ENCODE data around the gene ADAM15. TPM values are rescaled to one million over a fixed set of nuclear protein-coding genes. Genes with fewer than 3 reads are reported as not detected.

ADAM15 gene
- total RNA-seq, 2 donors from 2014 or later, result 53.2 to 86.6 TPM

GRCh38 chr1:155086128-155086741 is 35.1 kb downstream of the ADAM15 start:
- Mint-ChIP-seq H3K27me3 (peaks cover 18% of the 10 kb centered on the region), H3K36me3 (ENCODE audit: low read depth) (peaks cover 18% of the 10 kb centered on the region), H3K9me3 (no peaks in the 10 kb centered on the region), H3K27ac (no peak overlapping the region), H3K4me3 (peak overlapping the region; percentile 91), H3K4me1 (peaks cover 21% of the 10 kb centered on the region)
- peak; percentile 13 for ATAC-seq (replicated peaks)

- H3K4me1 Mint-ChIP-seq, result peaks cover 16% of the 10 kb centered on the region
- peak overlapping the region; percentile 91 for H3K4me3 Mint-ChIP-seq
- H3K27me3 Mint-ChIP-seq, result peaks cover 12% of the 10 kb centered on the region
- ATAC-seq (replicated peaks), result no peak
- H3K9me3 Mint-ChIP-seq, result no peaks in the 10 kb centered on the region
- no peak overlapping the region for H3K27ac Mint-ChIP-seq
- H3K36me3 Mint-ChIP-seq (ENCODE audit: low read depth), result peaks cover 12% of the 10 kb centered on the region
These were observed 35.9 kb downstream of the ADAM15 start for GRCh38 chr1:155086856-155087535.

- H3K4me3 Mint-ChIP-seq, result no peak overlapping the region
These were observed 40.2 kb downstream of the ADAM15 start for GRCh38 chr1:155091071-155092051.

GRCh38 chr1:155092131-155092530 is 41.0 kb downstream of the ADAM15 start:
- Mint-ChIP-seq H3K4me1 (no peaks in the 10 kb centered on the region), H3K27me3 (peaks cover 5% of the 10 kb centered on the region), H3K36me3 (ENCODE audit: low read depth) (no peaks in the 10 kb centered on the region), H3K4me3 (no peak overlapping the region), H3K27ac (no peak overlapping the region), H3K9me3 (no peaks in the 10 kb centered on the region)
- no peak for ATAC-seq (replicated peaks)

More at GRCh38 chr1:155091071-155092051, 40.2 kb downstream of the ADAM15 start:
- Mint-ChIP-seq H3K36me3 (ENCODE audit: low read depth) (no peaks in the 10 kb centered on the region), H3K27me3 (peaks cover 5% of the 10 kb centered on the region), H3K9me3 (no peaks in the 10 kb centered on the region), H3K4me1 (no peaks in the 10 kb centered on the region), H3K27ac (no peak overlapping the region)
- peak; percentile 85 for ATAC-seq (replicated peaks)

GRCh38 chr1:155092641-155093040 is 41.5 kb downstream of the ADAM15 start:
- ATAC-seq (replicated peaks), result no peak
- H3K27ac Mint-ChIP-seq, result no peak overlapping the region
- H3K4me1 Mint-ChIP-seq, result no peaks in the 10 kb centered on the region
- no peak overlapping the region for H3K4me3 Mint-ChIP-seq
- H3K9me3 Mint-ChIP-seq, result no peaks in the 10 kb centered on the region
- H3K27me3 Mint-ChIP-seq, result peaks cover 5% of the 10 kb centered on the region
- no peaks in the 10 kb centered on the region for H3K36me3 Mint-ChIP-seq (ENCODE audit: low read depth)

GRCh38 chr1:155093911-155094621 is 43.0 kb downstream of the ADAM15 start:
- peak; percentile 32 for ATAC-seq (replicated peaks)
- H3K36me3 Mint-ChIP-seq (ENCODE audit: low read depth), result no peaks in the 10 kb centered on the region

GRCh38 chr1:155094622-155094948 is 43.5 kb downstream of the ADAM15 start:
- Mint-ChIP-seq H3K4me3 (no peak overlapping the region), H3K9me3 (no peaks in the 10 kb centered on the region), H3K36me3 (ENCODE audit: low read depth) (no peaks in the 10 kb centered on the region), H3K4me1 (no peaks in the 10 kb centered on the region), H3K27me3 (peaks cover 5% of the 10 kb centered on the region), H3K27ac (no peak overlapping the region)
- ATAC-seq (replicated peaks), result no peak

More at GRCh38 chr1:155093911-155094621, 43.0 kb downstream of the ADAM15 start:
- Mint-ChIP-seq H3K27me3 (peaks cover 5% of the 10 kb centered on the region), H3K9me3 (no peaks in the 10 kb centered on the region), H3K4me3 (no peak overlapping the region), H3K4me1 (no peaks in the 10 kb centered on the region), H3K27ac (no peak overlapping the region)

- Mint-ChIP-seq H3K4me1 (no peaks in the 10 kb centered on the region), H3K27me3 (peaks cover 5% of the 10 kb centered on the region), H3K36me3 (ENCODE audit: low read depth) (no peaks in the 10 kb centered on the region), H3K27ac (no peak overlapping the region), H3K4me3 (no peak overlapping the region), H3K9me3 (no peaks in the 10 kb centered on the region)
- no peak for ATAC-seq (replicated peaks)
These were observed 48.2 kb downstream of the ADAM15 start for GRCh38 chr1:155099331-155099730.

GRCh38 chr1:155103325-155103724 is 52.2 kb downstream of the ADAM15 start:
- Mint-ChIP-seq H3K27ac (no peak overlapping the region), H3K36me3 (ENCODE audit: low read depth) (no peaks in the 10 kb centered on the region), H3K27me3 (no peaks in the 10 kb centered on the region), H3K4me3 (no peak overlapping the region), H3K9me3 (no peaks in the 10 kb centered on the region), H3K4me1 (no peaks in the 10 kb centered on the region)
- ATAC-seq (replicated peaks), result no peak

- H3K27me3 Mint-ChIP-seq, result no peaks in the 10 kb centered on the region
- no peaks in the 10 kb centered on the region for H3K9me3 Mint-ChIP-seq
- no peak overlapping the region for H3K4me3 Mint-ChIP-seq
- H3K27ac Mint-ChIP-seq, result no peak overlapping the region
- no peaks in the 10 kb centered on the region for H3K4me1 Mint-ChIP-seq
- ATAC-seq (replicated peaks), result no peak
- H3K36me3 Mint-ChIP-seq (ENCODE audit: low read depth), result no peaks in the 10 kb centered on the region
These were observed 53.8 kb downstream of the ADAM15 start for GRCh38 chr1:155104605-155105534.

- no peaks in the 10 kb centered on the region for H3K27me3 Mint-ChIP-seq
- no peak overlapping the region for H3K4me3 Mint-ChIP-seq
These were observed 54.5 kb downstream of the ADAM15 start for GRCh38 chr1:155105604-155106011.

GRCh38 chr1:155106862-155107261 is 55.7 kb downstream of the ADAM15 start:
- H3K27ac Mint-ChIP-seq, result no peak overlapping the region
- no peaks in the 10 kb centered on the region for H3K36me3 Mint-ChIP-seq (ENCODE audit: low read depth)
- no peak overlapping the region for H3K4me3 Mint-ChIP-seq
- H3K4me1 Mint-ChIP-seq, result no peaks in the 10 kb centered on the region
- ATAC-seq (replicated peaks), result no peak
- H3K27me3 Mint-ChIP-seq, result no peaks in the 10 kb centered on the region
- no peaks in the 10 kb centered on the region for H3K9me3 Mint-ChIP-seq

More at GRCh38 chr1:155105604-155106011, 54.5 kb downstream of the ADAM15 start:
- Mint-ChIP-seq H3K27ac (no peak overlapping the region), H3K9me3 (no peaks in the 10 kb centered on the region), H3K4me1 (no peaks in the 10 kb centered on the region), H3K36me3 (ENCODE audit: low read depth) (no peaks in the 10 kb centered on the region)
- no peak for ATAC-seq (replicated peaks)

Data from activated T-helper 17 cell treated with anti-CD3 and anti-CD28 coated beads, Interleukin-2, amount 50 U/mL, for 72 hours (primary cell).